NCI-H1436 treated with DMSO at 0.1 percent for 48 hours (cell line): ENCODE data around the gene TBX3.

Source experiments
- DNase-seq: peaks from one replicate; lab custom pipeline; 2025; lab: John Stamatoyannopoulos, UW

The TBX3 gene

DNA sequence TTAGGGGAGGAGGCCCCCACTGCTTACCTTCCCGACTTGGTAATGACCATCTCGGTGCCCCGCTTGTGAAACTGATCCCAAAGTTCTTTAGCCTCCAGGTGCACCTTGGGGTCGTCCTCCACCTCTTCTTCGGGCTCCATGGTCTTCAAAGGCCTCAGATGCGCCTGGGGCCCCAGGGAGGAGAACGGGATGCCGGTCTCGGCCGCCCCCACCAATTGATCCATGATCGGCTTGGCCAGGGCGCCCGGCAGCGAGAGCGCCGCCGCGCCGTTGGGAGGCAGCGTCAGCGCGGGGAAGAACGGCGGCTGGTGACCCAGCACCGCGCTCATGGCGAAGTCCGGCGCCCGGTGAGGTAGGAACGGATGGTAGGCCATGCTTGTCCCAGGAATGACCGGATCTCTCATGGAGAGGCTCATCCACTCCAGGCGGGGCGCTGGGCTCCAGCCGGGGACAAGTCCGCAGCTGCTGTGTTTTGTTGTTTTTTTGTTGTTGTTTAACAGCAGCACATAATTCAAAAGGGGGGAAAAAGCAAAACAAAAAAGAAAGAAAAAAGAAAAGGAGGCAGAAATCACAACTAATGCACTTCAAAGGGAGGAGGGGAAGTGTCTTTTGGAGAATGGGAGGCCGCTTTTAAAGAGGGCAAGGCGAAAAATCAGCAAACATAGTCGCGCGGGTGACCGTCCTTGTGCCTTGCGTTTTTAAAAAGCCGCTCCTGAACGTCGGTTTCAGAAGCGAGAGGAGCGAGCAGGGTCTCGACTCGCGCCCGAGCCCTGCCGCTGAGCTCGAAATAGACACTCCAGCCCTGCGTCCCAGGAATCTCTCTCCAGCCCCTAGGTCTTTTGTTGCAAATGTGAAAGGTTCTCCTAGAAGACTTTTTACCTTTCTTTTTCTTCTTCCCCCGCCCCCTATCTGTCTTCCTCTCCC is 928 bp downstream of the TBX3 start:
- no peak for DNase-seq

DNA sequence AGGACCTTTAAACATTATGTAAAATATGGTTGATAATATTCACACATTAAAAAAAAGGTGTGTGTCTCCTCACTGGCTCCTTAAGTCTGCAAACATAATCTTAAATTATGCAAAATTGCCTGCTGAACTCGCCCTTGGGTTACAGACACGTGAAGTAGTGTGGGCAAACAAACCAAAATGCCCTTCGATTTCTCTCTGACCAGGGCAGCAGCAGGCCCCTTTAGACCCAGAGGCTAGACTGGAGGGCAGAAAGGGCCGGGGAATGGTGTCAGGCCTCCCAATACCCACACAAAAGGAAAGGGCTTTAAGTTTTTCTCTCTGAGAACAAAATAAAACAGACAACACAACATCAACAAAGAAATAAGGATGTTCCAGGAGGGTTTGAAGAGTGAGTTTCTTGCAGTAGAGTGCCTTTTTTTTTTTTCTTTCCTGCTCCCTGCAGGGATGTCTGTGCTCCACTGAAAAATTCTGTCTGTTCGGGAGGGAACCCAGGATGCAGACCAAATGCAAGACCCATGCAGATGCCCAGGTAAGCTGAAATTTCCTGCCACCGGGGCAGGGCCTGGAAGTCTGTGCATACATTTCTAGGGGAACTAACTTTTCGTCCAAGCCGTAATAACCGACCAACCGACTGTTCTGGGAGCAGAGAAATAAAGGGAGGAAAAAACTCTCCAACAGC is 1.7 kb downstream of the TBX3 start:
- no peak for DNase-seq

DNA sequence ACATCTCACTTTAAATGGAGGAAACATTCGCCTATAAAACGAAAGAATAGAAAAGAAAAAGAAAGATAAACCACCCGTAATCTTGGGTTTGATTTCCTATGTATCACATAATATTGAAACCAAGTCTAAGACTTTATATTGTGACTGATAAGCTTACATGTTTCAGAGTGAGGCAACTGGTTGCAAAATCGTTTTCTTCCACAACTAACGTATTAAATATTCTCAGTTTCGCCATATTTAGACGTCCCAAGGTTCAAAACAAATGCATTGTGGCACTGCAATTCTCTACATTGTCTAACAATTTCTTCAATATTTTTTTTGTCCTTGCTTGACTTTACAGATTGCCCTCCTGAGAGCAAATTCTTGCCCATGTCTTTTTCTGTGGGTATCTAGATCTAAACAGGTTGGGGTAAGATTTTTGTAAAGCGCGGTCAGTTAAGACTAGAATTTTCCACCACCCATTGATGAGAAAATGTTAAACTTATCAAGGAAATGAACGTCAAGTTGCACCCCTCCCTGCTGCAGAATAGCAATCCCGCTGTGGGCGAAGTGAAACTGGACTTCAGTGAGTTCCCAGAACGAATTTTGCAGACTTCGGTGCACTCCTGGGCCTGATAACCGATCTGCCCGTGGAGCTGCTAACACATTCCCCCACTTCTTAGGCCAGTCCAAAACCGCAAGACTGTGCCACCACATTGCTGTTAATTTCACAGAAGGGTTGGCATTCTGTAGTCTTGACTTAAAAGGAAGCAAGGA is 2.7 kb downstream of the TBX3 start:
- no peak for DNase-seq

DNA sequence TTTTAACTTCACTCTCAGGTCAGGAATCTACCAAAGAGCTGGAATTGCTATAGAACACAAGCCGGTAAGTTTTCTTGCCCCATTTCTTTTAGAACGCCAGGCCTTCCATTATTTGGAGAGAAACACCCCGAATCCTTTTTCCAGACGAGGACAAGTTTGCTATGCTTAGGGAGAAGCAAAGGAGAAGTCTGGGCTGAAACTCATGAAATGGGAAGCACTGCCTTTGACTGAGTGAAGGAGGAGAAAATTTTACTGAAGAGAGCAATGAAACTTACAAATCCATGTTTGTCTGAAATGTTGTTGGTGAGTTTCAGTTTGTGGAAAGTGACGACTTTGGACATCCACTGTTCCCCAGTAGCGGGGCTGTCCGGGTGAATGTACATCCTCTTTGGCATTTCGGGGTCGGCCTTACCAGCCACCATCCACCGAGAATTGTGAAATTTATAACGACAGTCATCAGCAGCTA is 3.3 kb downstream of the TBX3 start:
- DNase-seq, result no peak

DNA sequence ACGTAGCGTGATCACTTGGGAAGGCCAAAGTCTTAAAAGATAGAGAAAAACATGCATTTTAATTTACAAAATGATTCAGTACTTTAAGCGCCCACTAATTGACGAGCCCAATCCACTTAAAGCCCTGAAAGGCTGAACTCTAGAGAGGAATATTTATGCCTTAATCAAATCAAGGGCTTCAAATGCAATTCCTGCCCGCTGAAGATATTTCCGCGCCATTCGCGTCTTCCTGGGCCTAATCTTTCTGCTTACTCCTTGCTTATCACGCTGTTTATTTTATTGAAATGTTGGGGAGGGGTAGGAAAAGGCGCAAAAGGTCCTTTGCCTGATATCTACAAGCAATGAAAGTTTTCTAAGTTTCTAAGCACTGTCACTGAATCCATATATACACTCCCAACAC is 4.0 kb downstream of the TBX3 start:
- DNase-seq, result no peak

GRCh38 chr12:114679452-114679875 is 4.5 kb downstream of the TBX3 start:
- DNase-seq, result no peak

DNA sequence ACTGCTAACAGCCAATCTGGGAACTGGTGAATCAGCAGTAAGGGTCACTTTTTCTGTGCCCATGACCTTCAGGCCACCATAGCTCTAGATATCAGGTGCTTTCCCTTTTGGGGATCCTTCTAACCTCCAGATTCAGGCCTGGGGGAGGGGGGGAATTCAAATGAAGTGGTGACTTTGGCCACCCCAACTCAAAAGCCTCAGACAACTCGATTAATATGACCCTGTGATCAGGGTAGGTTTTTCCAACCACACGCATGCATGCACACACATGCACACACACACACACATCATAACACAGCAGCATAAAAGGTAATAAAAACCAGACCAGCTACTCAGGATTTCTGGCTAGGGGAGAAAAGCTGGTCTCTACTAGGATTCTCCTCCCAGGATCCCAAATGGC is 5.3 kb downstream of the TBX3 start:
- no peak for DNase-seq

DNA sequence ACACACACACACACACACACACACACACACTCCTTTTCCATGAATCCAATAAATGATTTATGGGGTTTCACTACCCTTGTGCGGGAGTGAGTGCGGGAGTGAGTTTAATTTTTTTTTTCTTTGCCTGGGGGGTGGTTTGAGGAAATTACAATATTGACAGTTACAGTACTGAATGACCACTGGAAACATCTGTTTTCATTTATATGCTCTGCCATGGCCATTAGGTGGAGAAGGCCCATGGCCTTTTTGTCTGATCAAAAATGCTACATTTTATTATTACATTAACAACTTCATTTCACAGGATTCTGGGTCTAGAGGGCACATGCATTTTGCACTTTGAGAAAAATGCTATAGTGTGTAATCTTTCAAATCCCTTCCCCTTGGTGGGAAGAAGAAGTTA is 5.9 kb downstream of the TBX3 start:
- no peak for DNase-seq

GRCh38 chr12:114676142-114676741 is 7.7 kb downstream of the TBX3 start:
- no peak for DNase-seq

- no peak for DNase-seq
Measured at GRCh38 chr12:114674251-114675047, 9.5 kb downstream of the TBX3 start.

- DNase-seq, result no peak
Measured at GRCh38 chr12:114673901-114674250, 10.1 kb downstream of the TBX3 start.

DNA sequence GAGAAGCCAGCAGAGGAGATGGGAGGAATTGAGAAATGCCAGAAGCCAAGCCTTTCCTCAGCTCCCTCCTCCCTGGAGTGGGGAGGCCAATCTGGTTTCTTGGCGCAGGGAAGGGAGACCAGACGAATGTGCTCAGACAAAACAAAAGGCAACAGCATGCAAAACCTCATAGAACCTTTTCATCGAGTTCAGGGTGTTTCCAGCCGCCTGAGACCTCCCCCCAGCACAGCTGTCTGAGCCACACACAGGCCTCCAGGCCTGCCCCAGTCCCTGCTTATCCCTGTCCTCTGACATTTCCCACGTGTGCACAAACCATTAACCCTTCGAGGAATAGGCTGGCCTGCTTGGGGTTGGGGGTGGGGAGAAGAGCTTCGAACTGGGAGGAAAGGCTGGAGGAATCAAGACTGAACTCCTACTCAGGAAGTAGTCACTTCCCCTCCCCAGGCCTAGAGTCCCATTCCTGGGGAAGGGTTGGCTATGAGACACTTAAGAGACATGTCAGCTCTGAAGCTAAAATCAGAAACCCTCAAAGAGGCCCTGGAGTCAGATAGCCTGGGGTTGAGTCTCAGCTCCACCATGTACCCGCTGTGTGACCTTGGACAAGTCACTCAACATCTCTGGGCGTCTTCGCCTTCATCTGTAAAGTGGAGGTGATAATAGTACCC is 10.7 kb downstream of the TBX3 start:
- no peak for DNase-seq

DNA sequence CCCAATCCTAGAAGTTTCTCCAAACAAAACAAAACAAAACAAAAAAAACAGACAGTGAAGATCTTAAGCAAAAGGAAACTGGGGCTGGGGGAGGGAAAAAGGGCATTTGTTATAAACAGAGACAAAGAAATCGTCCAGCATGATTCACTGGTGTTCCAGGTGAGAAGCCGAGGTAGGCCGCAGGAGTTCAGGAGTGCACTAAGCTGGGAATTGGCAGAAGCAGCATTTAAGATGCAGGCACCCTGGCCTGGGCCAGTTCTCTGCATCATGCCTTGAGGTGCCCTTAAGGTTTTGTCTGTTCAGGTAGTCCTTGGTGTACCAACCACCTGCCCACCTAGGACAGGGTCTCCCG is 11.2 kb downstream of the TBX3 start:
- DNase-seq, result no peak

DNA sequence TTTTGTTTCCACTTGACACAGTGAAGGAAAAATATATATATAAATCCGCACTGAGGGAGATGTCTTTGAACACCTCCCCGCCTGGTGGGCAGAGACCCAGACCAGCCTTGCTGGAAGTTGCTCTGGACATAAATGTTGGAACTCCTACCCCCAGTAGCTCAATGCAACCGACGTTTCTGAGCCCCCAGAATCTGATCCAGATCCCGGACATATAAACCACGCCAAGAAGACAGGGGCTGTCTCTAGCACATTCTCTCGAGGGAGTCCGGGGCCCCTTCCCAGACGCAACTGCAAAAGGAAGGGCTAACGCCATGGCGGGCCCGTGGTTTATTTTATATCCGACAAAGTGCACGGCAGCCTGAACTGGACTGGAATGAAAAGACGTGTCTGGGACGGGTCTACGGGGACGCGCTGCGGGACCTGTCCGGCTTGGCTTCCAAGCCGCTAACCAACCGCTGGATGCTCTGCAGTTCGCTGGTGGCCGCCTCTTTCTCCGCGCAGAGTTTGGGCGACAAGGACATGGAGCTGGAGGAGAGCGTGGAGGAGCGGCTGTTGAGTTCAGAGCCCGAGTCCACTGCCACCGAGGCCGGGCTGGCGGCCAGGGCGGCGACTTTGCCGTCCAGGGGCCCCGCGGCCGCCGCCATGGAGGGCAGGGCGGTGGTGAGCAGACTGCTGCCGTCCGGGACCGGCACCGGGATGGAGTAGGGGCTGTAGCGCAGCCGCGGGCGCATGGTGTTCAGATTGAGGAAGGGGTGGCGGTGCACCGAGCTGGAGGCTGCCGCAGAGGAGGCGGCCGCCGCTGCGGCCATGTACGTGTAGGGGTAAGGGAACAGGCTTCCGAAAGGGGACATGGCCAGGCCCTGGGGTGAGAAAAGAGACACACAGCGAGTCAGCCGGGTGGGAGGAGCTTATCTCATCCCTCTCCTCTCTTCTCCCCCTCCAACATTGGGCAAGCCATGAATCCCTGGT is 12.2 kb downstream of the TBX3 start:
- DNase-seq, result no peak

DNA sequence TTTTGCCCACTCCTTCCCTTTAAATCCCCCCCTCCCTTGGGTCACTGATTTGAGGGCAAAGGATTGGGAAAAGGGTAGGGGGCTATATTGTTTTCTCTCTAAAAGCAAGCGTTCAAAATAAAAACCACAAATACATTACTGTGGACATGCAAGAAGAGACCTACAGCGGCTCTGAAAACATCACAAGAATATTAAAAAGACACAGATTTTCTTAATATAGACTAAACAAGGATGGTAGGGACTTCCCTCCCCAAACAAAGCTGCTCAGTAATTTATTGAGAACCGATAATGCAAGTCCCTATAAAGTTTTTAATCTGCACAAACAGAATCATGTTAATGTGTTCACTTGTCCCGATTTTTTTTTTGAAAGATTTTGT is 12.9 kb downstream of the TBX3 start:
- no peak for DNase-seq

DNA sequence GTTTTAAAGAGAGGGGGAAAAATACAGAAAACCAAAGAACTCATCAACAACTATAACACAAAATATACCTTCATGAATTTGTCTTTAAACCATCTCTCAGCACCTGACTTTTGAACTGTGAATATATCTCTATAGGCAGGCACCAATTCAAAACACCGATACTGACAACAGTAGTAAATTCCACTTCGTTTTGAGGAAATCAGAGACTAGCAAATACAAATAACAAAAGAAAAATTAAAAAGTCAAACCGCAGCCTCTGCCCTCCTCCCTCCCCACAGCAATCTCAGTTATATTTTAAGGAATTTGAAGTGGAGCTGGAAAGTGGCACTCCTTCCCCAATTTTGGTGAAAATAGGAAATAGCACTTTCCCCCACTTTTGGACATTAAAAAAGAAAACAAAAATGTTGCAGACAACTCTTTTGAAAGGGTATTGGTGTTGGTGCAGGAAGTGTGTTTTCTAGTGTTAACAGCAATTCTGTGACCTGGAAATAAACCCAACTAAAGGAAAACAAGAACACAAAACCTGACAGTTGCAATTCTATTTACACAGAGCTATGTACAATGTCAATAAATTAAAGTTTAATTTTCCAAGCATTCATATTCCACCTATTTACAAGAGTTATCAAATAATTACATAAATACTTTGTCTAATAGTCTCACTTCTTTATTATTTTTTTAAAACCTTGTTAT is 13.5 kb downstream of the TBX3 start:
- no peak for DNase-seq

DNA sequence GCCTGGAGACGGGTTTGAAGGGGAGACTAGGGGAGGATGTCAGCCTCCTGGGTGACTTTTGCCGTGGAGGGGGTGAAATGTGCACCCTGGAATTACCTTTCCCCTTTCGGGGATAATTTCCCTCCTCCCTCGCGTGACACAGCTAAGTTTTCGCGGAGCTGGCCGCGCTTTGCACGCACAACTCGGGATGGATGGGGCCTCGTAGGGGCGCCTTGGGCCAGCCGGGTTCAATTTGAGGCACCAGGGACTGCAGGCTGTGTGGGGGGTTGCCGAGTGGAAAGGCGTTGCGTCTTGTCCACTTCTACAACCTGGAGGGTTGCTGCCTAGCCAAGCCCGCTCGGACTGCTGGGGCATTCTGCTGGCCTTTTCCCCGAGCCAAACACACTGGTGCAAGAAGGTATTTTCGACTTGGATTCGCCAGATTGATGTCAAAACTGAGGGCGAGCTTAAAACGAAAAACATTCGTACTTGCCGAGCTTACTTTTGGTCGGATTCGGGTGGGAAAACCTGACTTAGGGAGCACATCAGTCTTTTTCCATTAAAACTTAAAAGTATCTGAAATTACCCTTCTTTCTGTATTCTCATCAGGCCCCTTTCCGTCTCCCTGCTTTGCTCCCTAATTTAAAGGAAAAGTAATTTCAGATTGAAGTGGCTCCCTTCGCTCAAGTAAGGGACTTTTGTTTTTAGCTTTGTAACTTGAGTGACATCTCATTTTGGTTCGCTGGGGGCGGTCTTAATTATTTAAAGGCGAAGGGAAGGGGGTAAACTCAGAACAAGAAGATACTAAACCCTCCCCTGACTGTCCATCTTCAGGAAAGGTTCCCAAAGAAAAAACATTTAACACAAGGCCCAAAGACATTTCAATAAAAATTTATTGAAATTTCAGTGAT is 14.3 kb downstream of the TBX3 start:
- no peak for DNase-seq

GRCh38 chr12:114668886-114669288 is 15.1 kb downstream of the TBX3 start:
- no peak for DNase-seq
